SHP77 (cell line): Measurements from ENCODE around the gene DLG2.

Experiments
- DNase-seq, 2 experiments: peaks; one replicate each; lab custom pipeline; 2025; lab: John Stamatoyannopoulos, UW

DLG2 gene

GRCh38 chr11:83715927-83716535 lies 1911.1 kb downstream of the DLG2 start:
- no peak for DNase-seq

- no peak for DNase-seq
Observed at GRCh38 chr11:83713708-83714107, 1913.4 kb downstream of the DLG2 start.

- DNase-seq = no peak
Observed at GRCh38 chr11:83711106-83711527, 1916.0 kb downstream of the DLG2 start.

GRCh38 chr11:83709434-83709833 lies 1917.7 kb downstream of the DLG2 start:
- DNase-seq = no peak

- no peak for DNase-seq
Observed at GRCh38 chr11:83706566-83706965, 1920.6 kb downstream of the DLG2 start.

- no peak for DNase-seq
Observed at GRCh38 chr11:83702796-83703195, 1924.3 kb downstream of the DLG2 start.

- no peak for DNase-seq
Observed at GRCh38 chr11:83697518-83697917, 1929.6 kb downstream of the DLG2 start.

- DNase-seq = no peak
Observed at GRCh38 chr11:83695046-83695445, 1932.1 kb downstream of the DLG2 start.

- no peak for DNase-seq
Observed at GRCh38 chr11:83694191-83694910, 1932.8 kb downstream of the DLG2 start.

- no peak for DNase-seq
Observed at GRCh38 chr11:83693306-83693992, 1933.7 kb downstream of the DLG2 start.

- no peak for DNase-seq
Observed at GRCh38 chr11:83692675-83693074, 1934.5 kb downstream of the DLG2 start.

GRCh38 chr11:83691451-83691950 lies 1935.6 kb downstream of the DLG2 start:
- no peak for DNase-seq

GRCh38 chr11:83689144-83689780 lies 1937.9 kb downstream of the DLG2 start:
- DNase-seq = no peak

- DNase-seq = no peak
Observed at GRCh38 chr11:83687787-83688186, 1939.4 kb downstream of the DLG2 start.

GRCh38 chr11:83685730-83686129 lies 1941.4 kb downstream of the DLG2 start:
- DNase-seq = no peak

GRCh38 chr11:83684071-83684470 lies 1943.1 kb downstream of the DLG2 start:
- no peak for DNase-seq

GRCh38 chr11:83682611-83682973 lies 1944.6 kb downstream of the DLG2 start:
- no peak for DNase-seq

GRCh38 chr11:83681906-83682610 lies 1945.1 kb downstream of the DLG2 start:
- no peak for DNase-seq

- no peak for DNase-seq
Observed at GRCh38 chr11:83681031-83681781, 1945.9 kb downstream of the DLG2 start.

GRCh38 chr11:83680321-83680720 lies 1946.8 kb downstream of the DLG2 start:
- DNase-seq = no peak
